Iris pigment epithelial cell (primary cell): Measurements from ENCODE around the gene MYO5B.
"Not testable (repeated sequence)": the region's sequence is repeated elsewhere in the genome, so short reads cannot be mapped to it uniquely, and the experiment has no call there.

ENCODE experiments used
- DNase-seq: peaks from one replicate; pipeline ENCODE4 v3.0.0-alpha.2; 2011; ENCODE audit warnings: low read depth

The MYO5B gene

DNA sequence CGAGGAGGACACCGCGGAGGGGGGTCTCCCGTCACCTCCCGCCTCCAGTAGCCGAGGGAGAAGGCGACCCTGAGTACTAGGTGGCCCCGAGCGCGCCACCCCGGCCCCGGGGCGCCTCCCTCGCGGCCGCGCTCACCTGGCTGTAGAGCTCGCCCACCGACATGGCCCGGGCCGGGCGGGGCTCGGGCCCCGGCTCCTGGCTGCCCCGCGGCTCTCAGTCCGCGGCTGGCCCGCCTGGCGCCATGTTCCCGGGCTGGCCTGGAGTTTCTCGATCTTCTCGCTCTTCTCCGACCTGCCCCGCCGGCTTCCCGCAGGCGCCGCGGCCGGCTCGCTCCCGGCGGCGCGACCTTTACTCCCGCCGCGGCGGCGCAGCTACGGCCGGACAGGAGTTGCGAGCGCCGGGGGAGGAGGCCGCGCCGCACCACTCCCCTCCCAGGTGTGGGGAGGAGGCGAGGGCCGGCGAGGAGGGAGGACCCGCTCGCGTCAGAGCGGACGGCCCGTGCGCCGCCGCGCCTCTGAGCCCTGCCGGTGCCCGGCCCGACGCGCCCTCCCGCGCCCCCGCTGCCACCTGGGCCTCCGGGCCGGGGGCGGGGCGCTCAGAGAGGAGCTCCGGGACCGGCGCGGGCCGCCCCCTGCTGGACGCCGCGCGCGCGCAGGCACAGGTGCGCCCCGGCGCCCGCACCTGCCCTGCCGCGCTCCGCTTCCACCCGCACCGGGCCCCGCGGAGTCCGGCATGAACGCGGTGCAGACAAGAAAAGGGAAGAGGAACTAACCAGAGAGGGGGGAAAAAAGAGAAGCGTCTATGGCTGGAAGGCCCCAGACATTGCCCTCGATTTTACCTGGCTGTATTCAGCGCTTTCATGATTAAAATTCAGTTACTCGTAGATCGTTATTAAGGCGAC, at the start of gene MYO5B:
TSS of gene MYO5B (minus strand) at position 517 of the 902 bp plus-strand sequence. CDS start at position 163, 354 bp downstream.
- DNase-seq: no peak

DNA sequence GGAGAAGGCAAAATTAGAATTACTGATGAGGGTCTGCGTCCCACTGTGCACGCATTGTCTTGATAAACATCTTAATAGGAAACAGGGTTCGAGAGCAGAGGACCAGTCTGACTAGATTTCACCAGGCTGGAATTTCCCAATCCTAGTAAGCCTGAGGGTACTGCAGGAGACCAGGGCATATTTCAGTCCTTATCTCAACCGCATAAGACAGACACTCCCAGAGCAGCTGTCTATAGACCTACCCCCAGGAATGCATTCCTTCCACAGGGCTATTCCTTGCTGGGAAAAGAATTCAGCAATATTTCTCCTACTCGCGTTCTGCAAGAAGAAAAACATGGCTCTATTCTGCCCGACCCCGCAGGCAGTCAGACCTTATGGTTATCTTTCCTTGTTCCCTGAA, 46.8 kb upstream of the MYO5B start:
- not testable (repeated sequence) for DNase-seq

DNA sequence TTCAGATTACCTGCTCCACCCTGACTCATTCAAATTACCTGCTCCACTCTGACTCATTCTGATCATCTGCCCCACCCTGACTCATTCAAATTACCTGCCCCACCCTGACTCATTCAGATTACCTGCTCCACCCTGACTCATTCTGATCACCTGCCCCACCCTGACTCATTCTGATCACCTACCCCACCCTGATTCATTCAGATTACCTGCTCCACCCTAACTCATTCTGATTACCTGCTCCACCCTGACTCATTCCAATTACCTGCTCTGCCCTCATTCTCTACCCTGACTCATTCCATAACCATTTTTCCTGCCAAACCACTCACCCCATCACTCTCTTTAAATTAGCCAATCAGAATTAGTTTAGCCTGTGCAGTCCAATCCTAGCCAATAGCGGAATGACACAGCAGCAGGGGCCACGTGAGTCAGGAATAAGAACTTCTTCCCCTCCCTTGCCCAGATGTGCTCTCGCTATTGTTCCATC, 45.2 kb upstream of the MYO5B start:
- DNase-seq: peak; percentile 15

DNA sequence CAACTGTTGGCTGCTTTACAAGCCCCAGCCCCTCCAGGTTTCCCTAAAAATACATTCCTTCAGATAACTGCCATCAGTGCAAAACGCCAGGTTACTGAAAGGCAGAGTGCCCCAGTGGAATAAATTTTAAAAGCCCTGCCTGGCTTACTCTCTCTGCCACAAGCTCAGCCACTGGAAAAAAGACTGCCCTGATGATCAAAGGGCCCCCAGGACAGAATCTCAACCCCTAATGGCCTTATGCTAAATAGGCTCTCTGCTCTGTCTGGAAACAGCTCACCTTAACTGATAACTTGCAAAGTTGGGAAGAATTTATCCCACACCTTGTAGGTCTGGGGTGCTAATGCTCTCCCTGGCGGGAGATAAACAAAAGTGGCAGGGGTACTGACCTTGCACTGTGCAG, 37.5 kb upstream of the MYO5B start:
- no peak for DNase-seq

DNA sequence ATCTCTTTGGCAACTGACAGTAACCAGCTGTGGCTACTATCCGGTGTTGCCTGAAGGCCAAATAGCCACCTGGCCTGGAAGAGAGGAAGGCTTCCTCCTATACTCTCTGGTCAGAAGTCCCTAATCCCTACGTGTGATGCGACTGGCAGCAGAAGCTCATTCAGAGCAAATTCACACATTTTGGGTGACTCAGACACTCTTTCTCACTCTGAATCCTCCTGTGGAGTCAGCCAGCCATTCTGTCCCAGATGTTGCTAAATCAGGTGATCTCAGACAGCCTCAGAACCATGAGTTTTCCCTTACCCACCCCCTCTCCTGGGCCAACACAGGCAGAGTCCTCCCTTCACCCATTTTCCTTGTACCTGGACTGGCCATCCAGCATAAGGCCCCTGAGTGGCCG, 36.7 kb upstream of the MYO5B start:
- DNase-seq: peak; percentile 1

DNA sequence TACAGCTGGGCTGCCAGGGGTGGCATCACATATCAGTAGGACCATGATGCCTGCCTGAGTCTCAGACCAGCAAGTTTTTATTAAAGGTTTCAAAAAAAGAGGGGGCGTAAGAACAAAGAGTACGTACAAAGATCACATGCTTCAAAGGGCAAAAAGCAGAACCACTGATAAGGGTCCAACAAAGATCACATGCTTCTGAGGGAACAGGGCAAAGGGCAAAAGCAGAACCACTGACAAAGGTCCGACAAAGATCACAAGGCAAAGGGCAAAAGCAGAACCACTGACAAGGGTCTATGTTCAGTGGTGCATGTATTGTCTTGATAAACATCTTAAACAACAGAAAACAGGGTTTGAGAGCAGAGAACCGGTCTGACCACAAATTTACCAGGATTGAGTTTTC, 25.3 kb upstream of the MYO5B start:
- not testable (repeated sequence) for DNase-seq

DNA sequence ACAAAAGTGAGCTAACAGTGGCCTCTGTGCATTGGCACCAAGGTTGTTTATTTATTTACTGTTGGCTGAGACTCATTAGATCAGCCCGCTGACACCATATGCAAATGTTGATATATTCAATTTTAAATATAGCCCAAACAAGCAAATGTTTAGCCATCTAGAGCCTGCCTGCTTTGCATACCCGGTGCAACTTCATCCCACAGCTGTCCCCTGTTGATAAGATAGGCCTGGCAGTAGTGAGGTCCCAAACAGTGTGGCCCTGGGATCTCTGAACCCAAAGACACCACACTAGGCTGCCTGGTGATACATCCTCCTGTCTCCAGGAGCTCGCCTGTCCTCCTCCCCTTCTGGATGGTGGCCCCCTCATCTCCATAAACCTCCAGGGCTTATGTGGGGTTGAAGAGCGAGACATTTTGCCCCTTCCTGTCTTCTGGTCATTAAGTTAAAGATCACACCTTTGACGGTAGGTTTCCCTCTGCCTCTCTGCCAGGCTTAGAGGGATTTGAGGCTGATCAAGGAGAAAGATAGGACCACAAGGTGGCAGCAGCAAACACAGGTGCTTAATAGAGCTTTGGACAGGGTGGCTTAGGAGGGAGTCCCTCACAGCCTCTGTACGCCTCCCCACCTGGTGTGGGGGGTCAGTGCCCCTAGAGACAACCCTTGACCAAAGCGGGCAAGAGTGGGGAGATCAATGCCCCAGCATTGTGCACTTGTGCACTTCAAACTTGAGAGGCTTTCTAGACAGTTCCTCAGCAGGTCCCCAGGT, 23.7 kb upstream of the MYO5B start:
- peak; percentile 41 for DNase-seq

DNA sequence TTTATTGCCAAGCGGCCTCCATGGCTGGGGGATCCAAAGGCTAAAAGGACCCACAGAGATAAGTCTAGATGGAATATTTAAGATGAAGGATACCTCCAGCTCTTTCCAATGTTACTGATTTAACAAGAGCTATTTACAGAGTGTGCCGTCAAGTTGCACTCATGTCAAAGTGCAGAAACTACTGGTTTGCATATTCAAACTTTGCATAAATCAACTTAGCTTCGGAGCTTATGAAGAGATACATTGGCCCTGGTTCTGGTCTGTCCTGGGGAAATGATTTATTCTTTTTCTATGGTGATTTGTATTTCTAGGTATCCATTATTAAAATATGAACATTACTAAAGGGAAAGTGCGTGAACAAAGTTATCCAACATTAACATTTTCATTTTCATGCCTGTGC, 14.4 kb upstream of the MYO5B start:
- no peak for DNase-seq

DNA sequence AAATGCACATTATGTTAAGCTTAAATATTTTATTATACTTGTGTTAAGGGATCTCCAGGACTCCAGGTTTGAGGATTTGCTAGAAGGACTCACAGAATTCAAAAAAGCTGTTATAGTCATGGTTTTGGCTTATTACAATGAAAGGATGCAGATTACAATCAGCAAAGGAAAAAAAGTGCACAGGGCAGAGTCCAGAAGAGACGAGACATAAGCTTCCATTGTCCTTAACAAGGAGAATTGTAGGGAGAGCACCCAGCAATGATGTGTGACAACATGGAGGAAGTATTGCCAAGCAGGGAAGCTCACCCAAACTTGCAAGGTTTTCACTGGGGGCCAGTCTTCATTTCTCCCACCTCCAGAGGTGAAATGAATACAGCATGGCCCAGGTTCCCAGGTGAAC, 12.8 kb upstream of the MYO5B start:
- DNase-seq: no peak

DNA sequence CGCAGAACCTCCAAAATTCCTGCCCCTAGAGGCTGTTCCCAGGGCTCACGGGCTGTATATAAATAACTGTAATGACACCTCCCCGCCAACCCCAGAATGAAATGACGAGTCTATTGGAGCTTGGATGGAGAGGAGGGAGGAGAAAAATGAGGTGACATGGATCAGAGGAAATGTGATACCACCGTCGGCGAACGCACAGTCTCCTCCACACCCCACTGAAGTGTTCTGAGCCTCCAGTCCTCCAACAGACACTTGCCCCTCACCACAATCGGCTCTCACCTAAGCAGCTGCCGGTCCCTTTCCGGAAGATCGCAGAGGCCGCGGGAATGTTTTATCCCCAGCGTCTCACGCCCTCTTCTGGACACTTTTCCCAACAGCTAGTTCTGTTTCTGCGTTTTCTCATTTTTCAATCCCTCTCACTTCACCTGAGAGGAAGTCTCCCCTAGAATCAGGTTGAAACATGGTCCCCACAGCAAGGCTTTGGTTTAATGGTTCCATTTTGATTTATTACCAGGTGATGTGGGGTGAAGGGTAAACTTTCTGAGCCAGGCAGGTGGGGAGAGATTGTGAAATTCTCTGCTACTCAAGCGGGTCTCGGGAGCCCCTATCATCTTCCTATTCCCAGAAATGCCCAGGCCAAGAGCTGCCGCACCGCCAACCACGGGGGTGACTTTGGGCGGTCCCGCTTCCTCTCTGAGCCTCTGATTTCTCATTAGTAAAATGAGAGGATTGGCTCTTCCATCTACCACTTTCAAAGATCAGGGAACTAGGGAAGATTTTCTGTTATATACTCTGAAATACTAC, 9.1 kb upstream of the MYO5B start:
- DNase-seq: peak; percentile 46

DNA sequence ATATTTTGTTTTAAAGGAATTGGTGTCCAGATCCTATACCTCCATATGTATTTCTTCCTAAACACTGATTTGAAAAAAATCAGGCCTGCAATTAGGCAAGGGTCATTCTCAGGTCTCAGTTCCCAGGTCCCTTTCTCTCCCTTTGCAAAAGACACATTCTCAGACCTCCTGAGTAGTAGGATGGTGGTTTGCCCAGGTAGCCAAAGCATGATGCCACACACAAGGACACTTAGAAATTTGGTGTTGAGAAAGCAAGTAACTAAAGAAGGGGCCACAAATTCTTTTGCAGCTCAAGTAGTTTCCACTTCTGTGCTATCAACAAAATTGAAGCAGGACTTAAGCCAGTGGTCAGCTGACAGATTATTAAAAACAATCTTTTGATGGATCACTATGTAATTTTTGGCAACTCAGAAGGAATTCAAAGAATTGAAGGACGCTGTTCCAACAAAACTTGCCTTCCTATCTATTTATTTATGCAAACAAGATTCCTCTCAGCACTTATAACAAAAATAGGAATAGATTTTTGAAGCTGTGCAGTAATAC, 6.6 kb upstream of the MYO5B start:
- DNase-seq: no peak

DNA sequence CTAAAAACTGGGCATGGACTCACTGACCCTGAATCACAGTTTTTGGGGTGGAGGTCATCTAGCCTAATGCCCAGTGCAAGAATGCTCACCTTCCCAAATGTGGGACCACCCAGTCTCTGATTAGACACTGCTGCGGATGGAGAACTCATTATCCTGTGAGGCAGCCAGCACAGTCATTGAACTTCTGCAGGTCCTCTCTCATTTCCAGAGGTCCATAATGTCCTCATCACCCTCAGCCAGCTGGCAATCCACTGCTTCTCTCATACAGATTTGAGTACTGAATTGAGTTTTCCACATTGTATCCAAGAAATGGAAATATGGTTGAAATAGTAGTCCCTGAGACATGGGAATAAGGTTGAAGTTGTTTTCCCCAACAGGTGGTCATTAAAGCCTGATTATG, 5.0 kb upstream of the MYO5B start:
- DNase-seq: no peak

DNA sequence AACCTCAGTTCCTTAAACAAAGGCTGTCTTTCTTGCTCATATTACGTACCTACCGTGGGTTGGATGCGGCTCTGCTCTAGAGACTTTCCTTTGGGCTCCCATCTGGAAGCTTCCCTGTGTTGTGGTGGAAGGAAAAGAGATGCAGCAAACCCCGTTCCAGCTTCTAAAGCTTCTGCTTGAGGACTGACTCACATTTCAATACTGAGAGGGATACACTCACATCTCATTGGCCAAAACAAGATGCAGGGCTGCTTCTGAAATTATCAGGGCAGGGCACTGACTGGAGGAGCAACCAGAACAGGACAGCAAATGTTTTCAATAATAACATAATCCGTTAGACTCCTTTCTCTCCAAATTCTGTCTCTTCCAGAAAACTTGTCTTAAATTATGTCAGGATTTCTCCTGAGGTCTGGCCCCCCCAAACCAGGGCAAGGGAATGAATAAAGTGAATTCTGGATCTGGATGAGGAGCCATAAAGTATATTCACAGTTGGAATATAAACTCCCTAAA, 4.5 kb upstream of the MYO5B start:
- peak; percentile 10 for DNase-seq

DNA sequence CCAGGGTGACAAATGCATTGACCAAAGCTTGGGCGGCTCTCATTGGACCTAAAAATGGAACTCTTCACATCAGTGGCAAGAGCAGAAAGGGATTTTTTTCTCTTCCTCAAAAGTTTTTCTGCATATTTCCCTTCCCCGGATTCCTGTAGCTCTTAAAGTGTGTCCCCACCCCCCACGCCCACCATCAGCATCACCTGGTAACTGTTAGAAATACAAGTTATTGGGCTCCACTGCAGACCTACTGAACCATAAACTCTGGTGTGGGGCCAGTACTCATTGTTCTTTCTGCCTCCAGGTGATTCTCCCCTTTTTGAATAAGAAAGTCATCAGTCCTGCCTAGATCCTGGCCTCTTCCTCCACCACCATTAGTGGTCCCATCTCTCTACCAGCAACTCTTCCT, 1.3 kb upstream of the MYO5B start:
- no peak for DNase-seq

DNA sequence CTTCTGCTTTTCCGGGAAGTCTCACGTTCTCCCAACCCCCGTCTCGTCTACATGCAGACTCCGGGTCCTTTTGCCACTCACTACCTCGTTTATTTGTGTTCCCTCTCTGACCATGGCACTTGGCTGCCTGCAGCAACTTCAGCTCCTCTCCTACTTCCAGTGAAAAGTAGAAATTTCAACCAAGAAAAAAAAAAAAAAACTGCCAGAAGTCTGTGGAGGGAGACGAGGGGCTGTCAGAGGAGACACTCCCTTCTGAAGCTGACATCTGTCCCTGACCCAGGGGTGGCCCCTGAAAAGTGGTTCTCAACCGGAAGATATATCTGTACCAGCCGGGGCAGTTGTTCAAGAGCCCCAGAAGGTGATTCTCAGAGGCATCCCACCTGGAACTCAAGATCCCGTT, 742 bp upstream of the MYO5B start:
- no peak for DNase-seq

DNA sequence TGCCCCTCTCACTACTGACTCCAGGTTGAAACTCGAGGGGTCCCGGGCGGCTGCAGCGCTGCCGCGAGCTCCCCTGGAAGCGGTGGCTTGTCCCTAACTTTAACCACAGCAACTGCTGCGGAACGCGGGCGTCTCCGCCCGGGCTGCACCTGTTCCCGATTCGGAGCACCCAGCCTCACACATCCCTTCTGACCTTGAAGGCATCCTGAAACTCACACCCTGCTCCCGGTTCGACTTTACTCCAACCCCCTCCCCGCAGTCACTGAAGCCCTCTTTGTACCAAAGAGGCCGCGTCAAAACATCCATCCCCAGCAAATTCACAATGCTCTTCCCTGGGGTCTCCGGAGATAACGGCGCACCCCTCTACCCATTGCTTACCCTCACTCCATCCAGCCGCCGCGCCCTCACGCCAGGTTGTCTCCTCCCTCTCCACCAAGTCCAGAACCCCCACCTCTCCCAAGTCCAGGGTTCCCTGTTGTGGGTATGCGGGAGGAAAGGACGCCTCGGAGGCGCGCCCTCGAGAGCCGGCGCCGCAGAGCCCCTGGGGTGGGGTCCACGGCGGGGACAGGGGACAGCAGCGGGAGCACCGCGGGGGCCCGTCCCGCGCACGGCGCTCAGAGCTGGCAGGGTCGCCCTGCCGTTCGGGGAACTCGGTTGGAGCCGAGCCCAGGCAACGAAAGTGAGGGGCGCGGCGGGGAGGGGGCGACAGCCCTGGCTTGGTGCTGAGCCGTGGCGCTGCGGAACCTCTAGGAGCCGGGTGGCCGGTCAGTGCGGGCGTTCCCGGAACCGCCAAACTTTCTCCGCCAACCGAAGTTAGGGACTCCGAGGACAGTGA, 934 bp downstream of the MYO5B start:
- DNase-seq: no peak

DNA sequence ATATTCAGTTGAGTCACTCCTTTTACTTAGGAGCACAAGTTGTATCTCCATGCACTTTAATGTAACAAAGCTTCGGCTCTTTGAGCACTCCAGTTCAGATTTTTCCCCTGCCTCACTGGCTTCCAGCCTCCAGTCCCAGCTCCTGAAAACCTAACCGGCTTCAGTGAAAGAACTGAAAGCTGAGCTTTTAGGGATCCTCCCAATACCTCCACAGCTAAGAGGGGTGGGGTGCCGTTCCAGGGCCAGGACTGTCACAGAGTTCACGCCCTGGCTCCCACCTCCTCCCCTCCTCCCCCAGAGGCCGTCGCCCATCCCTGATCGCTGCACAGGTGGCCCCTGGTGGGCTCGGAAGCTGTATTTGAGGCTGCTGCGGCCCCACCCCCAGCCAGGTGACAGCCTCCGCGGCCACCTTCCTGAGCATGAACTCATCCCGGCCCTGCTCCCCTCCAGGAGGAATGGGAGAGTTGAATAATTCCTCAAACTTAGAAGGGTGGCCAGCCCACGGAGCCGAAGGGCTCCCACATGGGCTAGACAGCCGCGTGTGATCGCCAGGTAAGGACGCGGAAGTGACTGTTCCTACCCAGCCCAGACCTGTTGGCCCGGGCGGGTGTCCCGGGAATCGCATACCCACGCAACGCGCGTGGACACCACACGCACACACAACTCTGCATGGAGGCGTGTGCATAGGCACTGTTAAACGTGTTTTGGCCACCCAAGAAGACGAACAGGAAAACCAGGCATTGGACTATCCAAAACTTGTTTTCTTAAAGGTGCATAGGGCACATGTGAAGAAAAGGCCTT, 1.8 kb downstream of the MYO5B start:
- no peak for DNase-seq

DNA sequence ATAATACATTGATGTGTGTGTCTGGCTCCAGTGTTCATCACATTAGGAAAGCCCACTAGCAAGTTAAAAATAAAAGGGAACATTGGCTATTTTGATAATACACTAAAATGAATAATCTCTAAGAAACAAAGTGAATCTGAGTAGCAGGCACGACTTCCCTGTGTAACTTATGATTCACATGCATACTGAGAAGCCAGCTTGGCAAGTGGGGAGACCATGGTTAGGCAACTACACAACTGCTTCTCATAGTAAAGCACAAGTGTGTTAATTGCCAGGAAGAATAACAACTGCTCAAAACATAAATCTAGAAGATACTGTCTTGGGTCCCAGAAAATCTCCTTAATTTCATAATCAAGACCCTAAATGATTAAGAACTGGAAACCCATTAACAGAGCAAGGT, 4.0 kb downstream of the MYO5B start:
- peak; percentile 17 for DNase-seq

DNA sequence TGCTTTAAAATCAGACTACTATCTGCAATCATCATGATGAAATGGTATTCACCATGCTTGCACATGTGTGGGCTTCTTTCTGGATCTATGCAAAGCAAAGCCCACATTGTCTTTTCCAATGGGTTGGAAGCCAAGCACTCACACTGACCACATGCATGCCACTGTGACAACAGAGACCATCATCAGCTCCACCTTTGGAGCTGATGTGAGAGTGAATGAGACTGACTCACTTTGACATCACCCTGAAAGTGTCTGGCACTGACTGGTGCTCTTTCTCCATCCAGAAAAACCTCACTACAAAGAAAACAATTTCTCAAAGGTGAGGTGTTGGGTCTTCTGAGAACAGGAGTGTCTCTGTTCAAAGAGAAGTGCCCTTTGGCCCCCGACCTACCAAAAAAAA, 4.7 kb downstream of the MYO5B start:
- peak; percentile 26 for DNase-seq

DNA sequence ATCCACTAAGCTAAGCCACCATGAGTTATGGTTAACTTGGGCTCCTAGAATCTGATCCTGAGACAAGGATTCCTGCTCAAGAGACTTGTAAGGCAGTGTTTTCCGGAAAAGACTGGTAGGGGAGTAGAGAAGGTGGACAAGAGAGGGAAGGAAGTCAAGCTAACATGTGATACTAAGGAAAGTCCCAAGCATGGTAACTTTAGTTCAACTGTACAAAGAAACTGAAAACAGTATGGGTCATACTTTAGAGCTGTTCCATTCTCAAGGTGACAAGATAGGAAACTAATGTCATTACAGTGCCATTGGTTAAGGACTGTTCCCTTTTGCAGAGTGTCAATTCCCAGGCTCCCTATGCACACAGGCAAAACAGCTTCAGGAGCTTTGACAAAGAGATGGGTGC, 5.8 kb downstream of the MYO5B start:
- DNase-seq: no peak
